Effector memory CD4-positive, alpha-beta T cell (primary cell): Measurements from ENCODE around the gene PSMD11.
"Not testable (repeated sequence)": the region's sequence is repeated elsewhere in the genome, so short reads cannot be mapped to it uniquely, and the experiment has no call there.

ENCODE experiments used
- DNase-seq, 3 donors: peaks; one replicate each; pipeline ENCODE4 v3.0.0-alpha.2; 2020
- H3K27ac ChIP-seq: 2 replicates; pipeline ENCODE4 v1.7.0; 2013; ENCODE audit warnings: mild to moderate bottlenecking, low read length, moderate library complexity; ENCODE audit not compliant: insufficient read depth, poor library complexity, severe bottlenecking
- H3K27me3 ChIP-seq: replicated peaks from 2 replicates; pipeline ENCODE4 v1.7.0; 2013; ENCODE audit warnings: mild to moderate bottlenecking, low read length; ENCODE audit not compliant: insufficient read depth, control insufficient read depth, poor library complexity, severe bottlenecking
- H3K36me3 ChIP-seq: 2 replicates; pipeline ENCODE4 v1.7.0; 2013; ENCODE audit warnings: mild to moderate bottlenecking, low read length, moderate library complexity; ENCODE audit not compliant: control insufficient read depth, insufficient read depth
- H3K4me1 ChIP-seq: 2 replicates; pipeline ENCODE4 v1.7.0; 2013; ENCODE audit warnings: low read length, mild to moderate bottlenecking; ENCODE audit not compliant: control insufficient read depth, insufficient read depth, poor library complexity, severe bottlenecking
- H3K4me3 ChIP-seq: 2 replicates; pipeline ENCODE4 v1.7.0; 2013; ENCODE audit warnings: low read length, low read depth, mild to moderate bottlenecking; ENCODE audit not compliant: insufficient read depth, poor library complexity, severe bottlenecking
- H3K9me3 ChIP-seq: 2 replicates; pipeline ENCODE4 v1.7.0; 2013; ENCODE audit warnings: mild to moderate bottlenecking, low read length, moderate library complexity; ENCODE audit not compliant: control insufficient read depth

PSMD11 gene

GRCh38 chr17:32445497-32445896, 1.2 kb downstream of the PSMD11 start:
- no peaks in the 10 kb centered on the region for H3K9me3 ChIP-seq
- DNase-seq: no peak
- peaks cover 13% of the 10 kb centered on the region for H3K4me1 ChIP-seq
- H3K27ac ChIP-seq: peak overlapping the region; percentile 78
- peaks cover 24% of the 10 kb centered on the region for H3K36me3 ChIP-seq
- no peaks in the 10 kb centered on the region for H3K27me3 ChIP-seq
- H3K4me3 ChIP-seq: peak overlapping the region; percentile 90

- Histone ChIP-seq H3K36me3 (peaks cover 26% of the 10 kb centered on the region), H3K4me3 (no peak overlapping the region), H3K27me3 (no peaks in the 10 kb centered on the region), H3K27ac (no peak overlapping the region), H3K4me1 (peaks cover 13% of the 10 kb centered on the region), H3K9me3 (no peaks in the 10 kb centered on the region)
- no peak for DNase-seq
Observed at GRCh38 chr17:32445971-32446370, 1.7 kb downstream of the PSMD11 start.

DNA sequence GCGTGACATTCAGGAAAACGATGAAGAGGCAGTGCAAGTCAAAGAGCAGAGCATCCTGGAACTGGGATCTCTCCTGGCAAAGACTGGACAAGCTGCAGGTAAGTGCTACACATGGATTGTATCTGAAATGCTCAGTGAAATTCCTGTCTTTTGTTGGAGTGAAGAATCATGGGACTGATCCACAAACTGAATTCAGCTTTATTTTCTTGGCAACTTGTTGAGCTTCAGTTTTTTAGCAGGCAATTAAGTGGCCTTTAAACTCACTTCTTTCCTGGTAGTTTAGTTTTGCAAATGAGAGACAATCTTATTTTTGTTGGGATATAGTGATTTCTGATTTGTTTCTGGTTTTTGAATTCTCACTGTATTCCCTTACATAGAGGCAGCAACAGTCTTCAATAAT, 2.6 kb downstream of the PSMD11 start:
- no peak overlapping the region for H3K27ac ChIP-seq
- H3K36me3 ChIP-seq: peaks cover 36% of the 10 kb centered on the region
- no peaks in the 10 kb centered on the region for H3K27me3 ChIP-seq
- peaks cover 13% of the 10 kb centered on the region for H3K4me1 ChIP-seq
- H3K4me3 ChIP-seq: no peak overlapping the region
- H3K9me3 ChIP-seq: no peaks in the 10 kb centered on the region
- no peak for DNase-seq

- Histone ChIP-seq H3K4me1 (peaks cover 7% of the 10 kb centered on the region), H3K36me3 (peaks cover 55% of the 10 kb centered on the region), H3K9me3 (no peaks in the 10 kb centered on the region), H3K4me3 (no peak overlapping the region), H3K27ac (no peak overlapping the region), H3K27me3 (no peaks in the 10 kb centered on the region)
- no peak for DNase-seq
Observed at GRCh38 chr17:32449963-32450362, 5.7 kb downstream of the PSMD11 start.

GRCh38 chr17:32450379-32450778, 6.1 kb downstream of the PSMD11 start:
- H3K9me3 ChIP-seq, DNase-seq, H3K27ac ChIP-seq, H3K27me3 ChIP-seq, H3K4me3 ChIP-seq, H3K4me1 ChIP-seq: not testable (repeated sequence)
- peaks cover 59% of the 10 kb centered on the region for H3K36me3 ChIP-seq

GRCh38 chr17:32451879-32452278, 7.6 kb downstream of the PSMD11 start:
- H3K4me1 ChIP-seq: no peaks in the 10 kb centered on the region
- no peak overlapping the region for H3K27ac ChIP-seq
- no peaks in the 10 kb centered on the region for H3K9me3 ChIP-seq
- no peak overlapping the region for H3K4me3 ChIP-seq
- H3K27me3 ChIP-seq: no peaks in the 10 kb centered on the region
- DNase-seq: no peak
- H3K36me3 ChIP-seq: peaks cover 62% of the 10 kb centered on the region

- Histone ChIP-seq H3K27me3 (no peaks in the 10 kb centered on the region), H3K36me3 (peaks cover 61% of the 10 kb centered on the region), H3K9me3 (no peaks in the 10 kb centered on the region), H3K27ac (no peak overlapping the region), H3K4me3 (no peak overlapping the region), H3K4me1 (no peaks in the 10 kb centered on the region)
- DNase-seq: no peak
Observed at GRCh38 chr17:32452281-32452680, 8.0 kb downstream of the PSMD11 start.

- peaks cover 59% of the 10 kb centered on the region for H3K36me3 ChIP-seq
- H3K4me1 ChIP-seq: no peaks in the 10 kb centered on the region
- DNase-seq: no peak
- no peaks in the 10 kb centered on the region for H3K27me3 ChIP-seq
- H3K27ac ChIP-seq: no peak overlapping the region
- no peak overlapping the region for H3K4me3 ChIP-seq
- H3K9me3 ChIP-seq: no peaks in the 10 kb centered on the region
Observed at GRCh38 chr17:32453370-32453769, 9.1 kb downstream of the PSMD11 start.

DNA sequence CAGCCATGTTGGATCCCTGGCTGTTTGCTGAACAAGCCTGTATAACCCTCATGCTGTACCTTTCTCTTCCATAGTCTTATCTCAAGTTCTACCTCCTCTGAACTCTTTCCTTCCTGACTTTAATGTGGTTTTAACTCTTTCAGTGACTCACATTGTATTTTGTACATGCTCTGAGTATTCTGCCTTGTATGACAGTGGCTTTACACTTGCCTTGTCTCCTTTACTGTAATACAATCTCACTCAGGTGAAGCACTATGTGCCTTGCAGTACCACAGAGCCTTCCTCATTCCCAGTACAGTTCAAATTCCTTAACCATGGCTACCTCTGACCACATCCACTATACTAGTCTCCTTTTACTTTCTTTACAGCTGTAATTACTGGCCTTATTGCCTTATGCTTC, 14.1 kb downstream of the PSMD11 start:
- Histone ChIP-seq H3K4me1 (no peaks in the 10 kb centered on the region), H3K4me3 (no peak overlapping the region), H3K36me3 (peaks cover 36% of the 10 kb centered on the region), H3K27ac (no peak overlapping the region), H3K27me3 (no peaks in the 10 kb centered on the region), H3K9me3 (no peaks in the 10 kb centered on the region)
- no peak for DNase-seq

GRCh38 chr17:32460054-32460453, 15.7 kb downstream of the PSMD11 start:
- Histone ChIP-seq H3K27me3 (no peaks in the 10 kb centered on the region), H3K27ac (no peak overlapping the region), H3K4me3 (no peak overlapping the region), H3K4me1 (no peaks in the 10 kb centered on the region), H3K9me3 (no peaks in the 10 kb centered on the region), H3K36me3 (peaks cover 41% of the 10 kb centered on the region)
- no peak for DNase-seq

GRCh38 chr17:32461498-32461852, 17.2 kb downstream of the PSMD11 start:
- no peak for DNase-seq
- Histone ChIP-seq H3K27ac (no peak overlapping the region), H3K4me3 (no peak overlapping the region), H3K27me3 (no peaks in the 10 kb centered on the region), H3K9me3 (no peaks in the 10 kb centered on the region), H3K4me1 (no peaks in the 10 kb centered on the region), H3K36me3 (peaks cover 34% of the 10 kb centered on the region)
